Stimulated activated CD8-positive, alpha-beta memory T cell treated with anti-CD3 and anti-CD28 coated beads, Interleukin-4, amount 100 ng/mL, for 1 hour (primary cell): Measurements from ENCODE around the gene FUT4.
"Not testable (repeated sequence)": the region's sequence is repeated elsewhere in the genome, so short reads cannot be mapped to it uniquely, and the experiment has no call there.

Experiments used
- DNase-seq, 2 donors: peaks; one replicate each; pipeline ENCODE4 v3.0.0-alpha.2; 2020; ENCODE audit warnings: low read depth in 2 of 2, low spot score in 1 of 2

FUT4 gene

DNA sequence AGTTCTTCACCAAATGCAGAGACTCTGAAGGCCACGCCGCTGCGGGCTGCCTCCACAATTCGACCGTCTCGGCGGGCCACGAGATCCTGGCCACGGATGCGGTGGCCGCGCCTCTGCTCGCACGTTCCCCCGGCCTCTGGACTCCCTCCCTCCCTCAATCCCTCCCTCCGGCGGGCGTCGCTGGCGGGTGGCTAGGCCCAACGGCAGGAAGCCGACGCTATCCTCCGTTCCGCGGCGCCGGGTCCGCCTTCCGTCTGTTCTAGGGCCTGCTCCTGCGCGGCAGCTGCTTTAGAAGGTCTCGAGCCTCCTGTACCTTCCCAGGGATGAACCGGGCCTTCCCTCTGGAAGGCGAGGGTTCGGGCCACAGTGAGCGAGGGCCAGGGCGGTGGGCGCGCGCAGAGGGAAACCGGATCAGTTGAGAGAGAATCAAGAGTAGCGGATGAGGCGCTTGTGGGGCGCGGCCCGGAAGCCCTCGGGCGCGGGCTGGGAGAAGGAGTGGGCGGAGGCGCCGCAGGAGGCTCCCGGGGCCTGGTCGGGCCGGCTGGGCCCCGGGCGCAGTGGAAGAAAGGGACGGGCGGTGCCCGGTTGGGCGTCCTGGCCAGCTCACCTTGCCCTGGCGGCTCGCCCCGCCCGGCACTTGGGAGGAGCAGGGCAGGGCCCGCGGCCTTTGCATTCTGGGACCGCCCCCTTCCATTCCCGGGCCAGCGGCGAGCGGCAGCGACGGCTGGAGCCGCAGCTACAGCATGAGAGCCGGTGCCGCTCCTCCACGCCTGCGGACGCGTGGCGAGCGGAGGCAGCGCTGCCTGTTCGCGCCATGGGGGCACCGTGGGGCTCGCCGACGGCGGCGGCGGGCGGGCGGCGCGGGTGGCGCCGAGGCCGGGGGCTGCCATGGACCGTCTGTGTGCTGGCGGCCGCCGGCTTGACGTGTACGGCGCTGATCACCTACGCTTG, at the start of gene FUT4:
Gene FUT4 (plus strand): TSS at position 227 of the 951 bp plus-strand sequence. CDS start 213 bp downstream, at position 440.
- DNase-seq, result peak; percentile 35 to 46

- no peak for DNase-seq
These were observed 49.5 kb upstream of the FUT4 start for GRCh38 chr11:94494126-94494680.

DNA sequence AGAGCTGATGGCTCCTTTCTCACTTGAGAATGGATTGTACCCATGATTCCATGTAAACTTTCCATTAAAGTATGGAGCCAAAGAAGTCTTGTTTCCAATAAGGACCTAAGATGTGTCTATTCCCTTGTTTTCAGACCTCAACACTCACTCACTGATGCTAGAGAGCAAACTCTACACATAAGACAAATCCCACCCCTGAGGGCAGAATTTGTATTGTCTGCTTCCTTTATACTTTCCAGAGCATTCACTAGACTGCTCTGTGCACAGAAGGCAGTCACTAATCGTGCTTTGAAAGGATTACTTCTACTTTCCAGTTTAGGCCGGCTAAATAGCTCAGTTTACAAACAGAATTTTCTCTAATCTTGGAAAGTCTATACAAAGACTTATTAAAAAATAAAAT, 43.5 kb upstream of the FUT4 start:
- no peak for DNase-seq

GRCh38 chr11:94501522-94501921, 42.2 kb upstream of the FUT4 start:
- no peak for DNase-seq

DNA sequence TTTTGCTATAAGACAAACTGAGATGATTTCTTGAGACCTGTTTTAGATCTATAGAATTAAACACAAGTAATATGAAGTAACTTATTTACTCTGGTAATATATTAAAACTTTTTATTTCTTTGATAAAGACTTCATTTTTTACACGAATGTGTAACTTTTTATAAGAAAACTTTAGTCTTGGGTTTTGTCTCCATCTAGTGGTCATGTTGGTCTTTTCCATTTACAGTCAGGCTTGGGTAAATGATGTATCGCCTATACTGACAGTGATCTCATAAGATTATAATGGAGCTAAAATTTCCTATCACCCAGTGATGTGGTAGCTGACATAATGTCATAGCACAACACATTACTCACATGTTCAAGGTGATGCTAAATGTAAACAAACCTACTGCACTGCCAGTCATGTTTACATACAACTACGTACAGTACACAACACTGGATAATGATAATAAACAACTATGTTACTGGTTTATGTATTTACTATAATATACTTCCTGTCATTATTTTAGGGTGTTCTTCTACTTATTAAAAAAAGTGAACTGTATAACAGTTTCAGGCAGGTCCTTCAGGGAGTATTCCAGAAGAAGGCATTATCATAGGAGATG, 38.9 kb upstream of the FUT4 start:
- DNase-seq, result no peak

- not testable (repeated sequence) for DNase-seq
These were observed 37.2 kb upstream of the FUT4 start for GRCh38 chr11:94506513-94506912.

DNA sequence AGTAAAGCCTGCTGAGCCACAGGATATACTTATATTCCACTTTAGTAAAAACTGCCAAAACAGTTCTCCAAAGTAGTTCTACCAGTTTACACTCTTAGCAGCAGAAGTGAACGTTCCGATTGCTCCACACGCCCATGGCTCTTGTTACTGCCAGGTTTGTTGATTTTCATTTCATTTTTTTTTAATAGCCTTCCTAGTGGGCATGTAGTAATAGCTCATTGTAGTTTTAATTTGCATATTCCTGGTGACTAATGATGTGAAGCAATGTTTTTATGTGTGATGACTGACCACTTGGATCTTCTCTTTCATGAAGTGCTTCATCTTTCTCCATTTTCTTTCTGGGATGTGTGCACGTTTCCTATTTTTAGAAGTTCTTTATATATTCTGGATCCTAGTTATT, 36.2 kb upstream of the FUT4 start:
- no peak for DNase-seq

GRCh38 chr11:94511932-94512781, 31.6 kb upstream of the FUT4 start, which contains the start of gene C11orf97:
TSS of gene C11orf97 (plus strand) at chr11:94512461. CDS start at chr11:94512529, 68 bp downstream.
- DNase-seq, result no peak

GRCh38 chr11:94513091-94513490, 30.6 kb upstream of the FUT4 start:
- DNase-seq, result no peak

DNA sequence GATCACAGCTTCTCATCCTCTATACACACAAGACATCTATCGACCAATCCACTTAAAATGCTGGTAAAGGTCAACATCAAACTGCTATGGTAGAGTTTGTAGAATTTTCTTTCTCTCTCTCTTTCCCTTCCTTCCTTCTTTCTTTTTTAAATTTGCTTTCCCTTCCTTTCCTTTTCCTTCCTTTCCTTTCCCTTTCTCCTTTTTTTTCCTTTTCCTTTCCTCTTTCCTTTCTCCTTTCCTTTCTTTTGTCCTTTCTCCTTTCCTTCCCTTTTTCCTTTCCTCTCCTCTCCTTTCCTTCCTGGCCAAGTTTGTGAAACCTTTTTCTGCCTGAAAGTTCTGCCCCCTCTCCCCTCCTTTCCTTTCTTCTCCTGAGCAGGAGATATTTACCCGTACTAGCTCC, 28.3 kb upstream of the FUT4 start:
- no peak for DNase-seq

- DNase-seq, result no peak
These were observed 27.0 kb upstream of the FUT4 start for GRCh38 chr11:94516725-94517124.

DNA sequence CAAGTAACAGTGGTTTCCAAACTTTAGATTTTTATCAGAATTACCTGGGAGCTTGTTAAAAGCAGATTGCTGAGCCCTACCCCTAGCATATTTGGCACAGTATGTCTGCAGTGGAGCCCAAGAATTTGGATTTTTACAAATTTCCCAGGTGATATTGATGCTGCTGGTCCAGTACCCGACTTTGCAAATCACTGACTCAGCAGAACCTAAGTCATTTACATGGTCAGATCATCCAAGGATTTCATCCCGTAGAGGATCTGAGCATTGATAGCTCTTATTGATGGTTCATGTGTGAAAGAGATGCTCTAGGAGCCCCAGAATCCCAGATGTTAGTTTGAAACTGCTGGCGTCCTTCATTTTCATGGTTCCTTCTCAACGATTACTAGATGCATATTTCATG, 25.4 kb upstream of the FUT4 start:
- no peak for DNase-seq

DNA sequence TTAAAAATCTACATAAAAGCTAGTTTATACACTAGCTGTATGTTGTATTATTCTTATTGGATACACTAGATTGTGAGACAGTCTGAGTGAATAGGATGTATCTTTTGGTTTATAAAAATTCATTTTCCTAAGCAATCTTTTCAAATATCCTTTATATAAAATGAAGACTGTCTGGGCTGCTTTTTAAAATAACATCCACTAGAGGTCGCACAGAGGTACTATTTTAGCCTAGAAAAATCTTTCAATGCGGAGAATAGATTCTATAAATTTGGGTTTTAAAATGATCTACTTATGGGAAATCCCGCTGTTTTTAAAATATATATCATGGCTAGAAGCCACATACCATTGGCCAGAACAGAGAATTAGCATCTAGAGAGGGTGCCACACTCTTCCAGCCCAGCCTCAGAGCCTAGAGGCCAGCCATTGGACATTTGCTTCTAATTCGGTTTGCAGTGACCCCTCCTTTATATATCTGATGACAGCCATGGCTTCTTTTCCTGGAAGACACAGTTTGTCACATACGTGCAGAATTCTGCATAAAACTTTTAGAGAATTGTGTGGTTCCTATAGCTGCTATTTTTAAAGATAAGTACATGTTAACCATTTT, 24.1 kb upstream of the FUT4 start:
- no peak for DNase-seq

DNA sequence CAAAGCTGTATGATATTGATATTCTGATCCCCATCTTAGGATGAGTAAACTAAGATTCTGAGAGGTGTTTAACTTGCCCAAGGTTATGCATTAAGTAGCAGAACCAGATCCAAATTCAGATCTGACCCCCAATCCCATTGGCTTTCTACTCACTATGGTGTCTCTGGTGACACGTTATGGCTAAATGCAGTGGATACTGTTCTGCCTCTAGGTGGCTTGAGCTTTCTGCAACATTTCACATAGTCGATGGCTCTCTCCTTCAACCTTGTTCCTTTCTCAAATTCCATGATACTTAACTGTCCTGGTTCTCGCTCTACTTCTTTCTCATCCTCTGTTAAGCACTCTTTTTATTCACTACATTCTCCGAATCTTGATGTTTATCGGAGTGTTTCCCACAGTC, 22.0 kb upstream of the FUT4 start:
- no peak for DNase-seq

- DNase-seq, result no peak
These were observed 19.4 kb upstream of the FUT4 start for GRCh38 chr11:94524341-94524740.

DNA sequence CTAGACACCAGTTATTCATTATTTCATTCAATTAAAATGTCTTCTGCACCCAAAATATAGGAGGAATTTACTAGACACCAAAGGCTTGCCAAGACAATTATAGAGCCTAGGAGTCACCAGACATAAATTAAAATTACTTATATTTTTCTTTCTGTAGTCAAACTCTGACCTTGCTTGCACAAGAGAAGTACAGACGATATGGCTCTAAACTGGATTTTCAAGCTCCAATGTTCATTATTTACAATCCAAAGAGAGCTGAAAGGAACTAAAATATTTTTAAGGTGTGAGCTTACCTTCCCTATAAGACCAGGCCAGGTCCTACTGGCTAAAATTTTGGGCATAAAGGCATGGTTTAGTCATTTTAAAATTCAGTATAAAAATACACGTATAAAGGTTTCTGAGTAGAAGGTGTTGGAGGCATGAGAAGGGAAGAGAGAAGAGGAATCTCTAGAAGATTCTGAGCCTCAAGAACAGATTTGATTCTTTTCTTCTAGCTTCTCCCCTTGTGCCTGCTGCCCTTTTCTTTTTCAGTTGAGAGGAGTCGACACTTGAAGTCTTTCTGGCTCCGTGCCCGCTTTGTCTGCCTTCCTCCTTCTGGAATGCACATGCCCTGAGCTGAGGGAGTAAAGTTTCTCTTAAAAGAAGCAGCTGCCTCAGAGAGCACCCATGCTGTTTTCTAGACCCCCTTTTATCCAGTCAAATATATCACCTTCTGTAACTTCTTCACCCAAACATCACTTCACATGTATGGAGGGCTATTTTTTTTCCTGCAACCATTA, 18.0 kb upstream of the FUT4 start:
- no peak for DNase-seq

DNA sequence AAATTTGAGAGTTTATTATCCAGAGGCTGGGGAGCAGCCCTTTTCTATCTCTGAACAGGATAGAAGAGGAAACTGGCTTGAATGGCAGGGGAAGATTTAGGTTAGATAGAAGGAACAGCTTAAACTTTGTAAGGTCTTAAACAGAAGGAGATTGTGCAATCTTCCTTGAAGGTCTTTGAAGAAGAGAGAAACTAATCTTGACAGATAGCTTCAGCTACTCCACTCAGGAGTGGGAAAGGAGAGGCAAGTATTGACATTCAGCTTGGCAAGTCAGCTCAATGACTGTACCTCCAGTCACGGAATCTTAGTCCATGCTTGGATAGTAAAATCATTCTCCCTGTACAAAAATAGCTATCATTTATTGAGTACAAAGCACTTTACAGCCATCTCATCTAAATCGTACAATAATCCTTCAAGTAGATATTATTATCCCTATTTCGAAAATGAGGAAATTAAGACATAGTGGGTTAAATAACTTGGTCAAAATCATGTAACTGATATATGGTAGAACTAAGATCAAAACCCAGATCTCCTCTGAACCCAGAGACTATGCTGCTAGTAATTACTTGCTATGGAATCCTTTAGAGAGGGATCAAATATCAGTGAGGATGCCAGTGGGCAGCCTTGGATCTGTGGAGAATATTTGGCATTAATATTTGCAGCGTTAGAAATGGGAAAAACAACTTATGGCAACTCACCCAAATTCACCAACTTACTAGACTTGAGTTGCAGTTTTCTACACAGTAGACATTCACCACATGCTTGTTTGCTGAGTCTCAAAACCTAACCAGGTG, 16.9 kb upstream of the FUT4 start:
- no peak for DNase-seq

GRCh38 chr11:94528551-94528950, 15.2 kb upstream of the FUT4 start:
- no peak for DNase-seq

DNA sequence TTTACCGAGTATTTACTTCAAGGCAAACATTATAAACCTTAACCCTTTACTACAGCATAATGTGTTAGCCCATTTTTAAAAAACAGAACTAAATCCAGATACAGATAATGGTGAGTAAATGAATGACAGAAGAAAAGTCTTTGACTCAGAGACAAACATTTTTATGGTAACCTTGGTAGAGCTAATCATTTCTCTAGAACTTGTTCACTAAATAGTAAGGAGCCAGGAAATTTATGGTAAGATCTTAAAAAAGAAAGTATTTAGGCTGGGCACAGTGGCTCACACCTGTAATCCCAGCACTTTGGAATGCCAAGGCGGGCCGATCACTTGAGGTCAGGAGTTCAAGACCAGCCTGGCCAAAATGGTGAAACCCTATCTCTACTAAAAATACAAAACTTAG, 11.5 kb upstream of the FUT4 start:
- DNase-seq, result no peak
